K562 (cell line): ENCODE results near the gene WDR76. TPM values are rescaled to one million over a fixed set of nuclear protein-coding genes. Genes with fewer than 3 reads are reported as not detected.

Experiments used
- ARID1B ChIP-seq: fragments of 450-650 bp; IDR thresholded peaks from 2 replicates; pipeline ENCODE4 v1.6.1; 2016; ENCODE audit warnings: antibody characterized with exemption, mild to moderate bottlenecking, inconsistent platforms
- MBD2 ChIP-seq: sonication (generic); IDR thresholded peaks from 2 replicates; pipeline ENCODE4 v1.6.1; 2016; ENCODE audit warnings: low read depth, borderline replicate concordance
- RB1 ChIP-seq: fragments of 450-650 bp; IDR thresholded peaks from 2 replicates; pipeline ENCODE4 v1.6.1; 2017; ENCODE audit warnings: low read depth, mild to moderate bottlenecking
- TAF7 ChIP-seq: fragments of 450-650 bp; IDR thresholded peaks from 2 replicates; pipeline ENCODE4 v1.6.1; 2016; ENCODE audit warnings: missing genetic modification characterization, missing compliant biosample characterization
- ZNF384 ChIP-seq: IDR thresholded peaks from 2 replicates; pipeline ENCODE4 v1.6.1; 2012; ENCODE audit warnings: low read depth, low read length, improper control_type of control experiment
- ZNF507 ChIP-seq: conservative IDR thresholded peaks from 2 replicates; pipeline ENCODE4 v1.6.1; 2017; ENCODE audit warnings: missing genetic modification characterization, missing compliant biosample characterization
- polyA plus RNA-seq, 8 experiments: library from polyadenylated mRNA; depleted of rRNA in 4 of 8; stranded (reverse) in 5 of 8; unstranded in 3 of 8; fragments of >200 nt; fragmentation: Nextera tagmentation in 2 of 8; fragmentation: Illumina TruSeq in 1 of 8; extraction: Ambion mirVana in 2 of 8; extraction: Trizol in 1 of 8; gene quantifications; 2 replicates each; pipeline versions ENCODE4 v1.2.1 to v1.2.3, GENCODE V29; 2011 to 2014; ENCODE audit warnings: inconsistent platforms in 1 of 8, missing spikeins in 1 of 8
- total RNA-seq, 7 experiments: library from RNA; depleted of rRNA in 6 of 7; stranded (reverse); fragments of >200 nt in 6 of 7; fragmentation: Illumina TruSeq in 2 of 7; extraction: Trizol in 2 of 7; gene quantifications; 2 replicates each; pipeline versions ENCODE4 v1.2.1 to v1.2.3, GENCODE V29; 2011 to 2021; ENCODE audit warnings: low replicate concordance in 1 of 7
- TF ChIP-seq, protein P1 (sequence below): sonication (generic); formaldehyde crosslinking; IDR thresholded peaks from 2 replicates; pipeline ENCODE4 v1.8.0; 2022; ENCODE audit warnings: mild to moderate bottlenecking, missing genetic modification reagents
- TF ChIP-seq, protein P2 (sequence below): fragments of 450-650 bp; IDR thresholded peaks from 2 replicates; pipeline ENCODE4 v1.6.1; 2016; ENCODE audit warnings: mild to moderate bottlenecking, moderate library complexity

WDR76 gene
- total and polyA plus RNA-seq, 9 of the 15 experiments (the other 6 are each of a cell fraction or from before 2014, with no cell fraction given): 9.8 to 69.5 (median 44.4) TPM

DNA sequence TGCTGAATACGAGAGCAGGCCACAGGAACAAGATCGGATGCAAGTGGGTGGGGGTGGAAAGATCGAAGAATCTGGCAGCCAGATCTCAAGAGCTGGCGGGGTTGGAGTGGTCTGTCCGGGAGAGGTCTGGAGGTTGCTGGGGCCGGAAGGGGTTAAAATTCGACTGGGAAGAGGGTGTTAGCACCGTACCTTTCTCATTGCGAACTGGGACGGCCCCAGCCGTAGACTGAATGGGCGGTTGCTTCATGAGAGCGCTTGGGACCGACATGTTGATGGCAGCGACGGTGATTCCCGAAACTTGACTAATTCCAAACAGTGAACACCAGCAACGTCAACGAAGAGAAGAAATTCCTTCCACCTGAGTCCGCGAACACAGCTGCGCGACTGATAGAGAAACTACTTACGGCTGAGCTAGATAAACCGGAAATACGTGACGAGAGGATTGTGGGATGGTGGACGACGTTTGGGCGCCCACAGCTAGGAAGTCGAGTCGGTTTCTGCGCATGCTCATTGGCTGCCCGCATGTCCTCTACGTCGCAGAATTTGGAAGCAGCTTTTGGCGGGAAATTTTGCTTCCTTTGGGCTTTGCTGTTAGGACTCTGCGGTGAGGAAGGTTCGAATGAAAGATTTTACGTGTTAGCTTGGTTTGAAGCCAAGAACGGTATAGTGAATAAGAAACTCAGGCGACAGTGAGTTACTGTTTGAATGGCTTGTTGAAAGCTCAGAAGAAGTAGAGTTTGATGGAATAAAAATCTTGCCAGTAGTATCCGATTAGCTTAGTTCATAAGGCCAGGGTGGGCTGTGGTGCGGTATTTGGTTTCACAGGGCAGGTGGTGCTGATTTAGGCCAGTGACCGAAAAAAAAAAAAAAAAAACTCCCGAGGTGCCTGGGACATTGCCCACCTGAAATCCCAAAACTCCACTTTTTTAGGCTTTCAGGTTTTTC, 2.2 kb upstream of the WDR76 start, which contains the start of gene MFAP1 (continued):
- TF ChIP-seq, protein P1, sequence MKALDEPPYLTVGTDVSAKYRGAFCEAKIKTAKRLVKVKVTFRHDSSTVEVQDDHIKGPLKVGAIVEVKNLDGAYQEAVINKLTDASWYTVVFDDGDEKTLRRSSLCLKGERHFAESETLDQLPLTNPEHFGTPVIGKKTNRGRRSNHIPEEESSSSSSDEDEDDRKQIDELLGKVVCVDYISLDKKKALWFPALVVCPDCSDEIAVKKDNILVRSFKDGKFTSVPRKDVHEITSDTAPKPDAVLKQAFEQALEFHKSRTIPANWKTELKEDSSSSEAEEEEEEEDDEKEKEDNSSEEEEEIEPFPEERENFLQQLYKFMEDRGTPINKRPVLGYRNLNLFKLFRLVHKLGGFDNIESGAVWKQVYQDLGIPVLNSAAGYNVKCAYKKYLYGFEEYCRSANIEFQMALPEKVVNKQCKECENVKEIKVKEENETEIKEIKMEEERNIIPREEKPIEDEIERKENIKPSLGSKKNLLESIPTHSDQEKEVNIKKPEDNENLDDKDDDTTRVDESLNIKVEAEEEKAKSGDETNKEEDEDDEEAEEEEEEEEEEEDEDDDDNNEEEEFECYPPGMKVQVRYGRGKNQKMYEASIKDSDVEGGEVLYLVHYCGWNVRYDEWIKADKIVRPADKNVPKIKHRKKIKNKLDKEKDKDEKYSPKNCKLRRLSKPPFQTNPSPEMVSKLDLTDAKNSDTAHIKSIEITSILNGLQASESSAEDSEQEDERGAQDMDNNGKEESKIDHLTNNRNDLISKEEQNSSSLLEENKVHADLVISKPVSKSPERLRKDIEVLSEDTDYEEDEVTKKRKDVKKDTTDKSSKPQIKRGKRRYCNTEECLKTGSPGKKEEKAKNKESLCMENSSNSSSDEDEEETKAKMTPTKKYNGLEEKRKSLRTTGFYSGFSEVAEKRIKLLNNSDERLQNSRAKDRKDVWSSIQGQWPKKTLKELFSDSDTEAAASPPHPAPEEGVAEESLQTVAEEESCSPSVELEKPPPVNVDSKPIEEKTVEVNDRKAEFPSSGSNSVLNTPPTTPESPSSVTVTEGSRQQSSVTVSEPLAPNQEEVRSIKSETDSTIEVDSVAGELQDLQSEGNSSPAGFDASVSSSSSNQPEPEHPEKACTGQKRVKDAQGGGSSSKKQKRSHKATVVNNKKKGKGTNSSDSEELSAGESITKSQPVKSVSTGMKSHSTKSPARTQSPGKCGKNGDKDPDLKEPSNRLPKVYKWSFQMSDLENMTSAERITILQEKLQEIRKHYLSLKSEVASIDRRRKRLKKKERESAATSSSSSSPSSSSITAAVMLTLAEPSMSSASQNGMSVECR (CRISPR knock-in tag): peak; percentile 74; the same call in 1 of the 2 replicates
- TF ChIP-seq TAF7 (tag) (0 out of 2 replicates have a peak, but pooled peaks have one; percentile 34), MBD2 (peak; percentile 73), ZNF507 (no peak), ARID1B (peak; percentile 34; the same call in 1 of the 2 replicates), ZNF384 (peak; percentile 63; the same call in 1 of the 2 replicates), RB1 (peak; percentile 92)
- TF ChIP-seq, protein P2, sequence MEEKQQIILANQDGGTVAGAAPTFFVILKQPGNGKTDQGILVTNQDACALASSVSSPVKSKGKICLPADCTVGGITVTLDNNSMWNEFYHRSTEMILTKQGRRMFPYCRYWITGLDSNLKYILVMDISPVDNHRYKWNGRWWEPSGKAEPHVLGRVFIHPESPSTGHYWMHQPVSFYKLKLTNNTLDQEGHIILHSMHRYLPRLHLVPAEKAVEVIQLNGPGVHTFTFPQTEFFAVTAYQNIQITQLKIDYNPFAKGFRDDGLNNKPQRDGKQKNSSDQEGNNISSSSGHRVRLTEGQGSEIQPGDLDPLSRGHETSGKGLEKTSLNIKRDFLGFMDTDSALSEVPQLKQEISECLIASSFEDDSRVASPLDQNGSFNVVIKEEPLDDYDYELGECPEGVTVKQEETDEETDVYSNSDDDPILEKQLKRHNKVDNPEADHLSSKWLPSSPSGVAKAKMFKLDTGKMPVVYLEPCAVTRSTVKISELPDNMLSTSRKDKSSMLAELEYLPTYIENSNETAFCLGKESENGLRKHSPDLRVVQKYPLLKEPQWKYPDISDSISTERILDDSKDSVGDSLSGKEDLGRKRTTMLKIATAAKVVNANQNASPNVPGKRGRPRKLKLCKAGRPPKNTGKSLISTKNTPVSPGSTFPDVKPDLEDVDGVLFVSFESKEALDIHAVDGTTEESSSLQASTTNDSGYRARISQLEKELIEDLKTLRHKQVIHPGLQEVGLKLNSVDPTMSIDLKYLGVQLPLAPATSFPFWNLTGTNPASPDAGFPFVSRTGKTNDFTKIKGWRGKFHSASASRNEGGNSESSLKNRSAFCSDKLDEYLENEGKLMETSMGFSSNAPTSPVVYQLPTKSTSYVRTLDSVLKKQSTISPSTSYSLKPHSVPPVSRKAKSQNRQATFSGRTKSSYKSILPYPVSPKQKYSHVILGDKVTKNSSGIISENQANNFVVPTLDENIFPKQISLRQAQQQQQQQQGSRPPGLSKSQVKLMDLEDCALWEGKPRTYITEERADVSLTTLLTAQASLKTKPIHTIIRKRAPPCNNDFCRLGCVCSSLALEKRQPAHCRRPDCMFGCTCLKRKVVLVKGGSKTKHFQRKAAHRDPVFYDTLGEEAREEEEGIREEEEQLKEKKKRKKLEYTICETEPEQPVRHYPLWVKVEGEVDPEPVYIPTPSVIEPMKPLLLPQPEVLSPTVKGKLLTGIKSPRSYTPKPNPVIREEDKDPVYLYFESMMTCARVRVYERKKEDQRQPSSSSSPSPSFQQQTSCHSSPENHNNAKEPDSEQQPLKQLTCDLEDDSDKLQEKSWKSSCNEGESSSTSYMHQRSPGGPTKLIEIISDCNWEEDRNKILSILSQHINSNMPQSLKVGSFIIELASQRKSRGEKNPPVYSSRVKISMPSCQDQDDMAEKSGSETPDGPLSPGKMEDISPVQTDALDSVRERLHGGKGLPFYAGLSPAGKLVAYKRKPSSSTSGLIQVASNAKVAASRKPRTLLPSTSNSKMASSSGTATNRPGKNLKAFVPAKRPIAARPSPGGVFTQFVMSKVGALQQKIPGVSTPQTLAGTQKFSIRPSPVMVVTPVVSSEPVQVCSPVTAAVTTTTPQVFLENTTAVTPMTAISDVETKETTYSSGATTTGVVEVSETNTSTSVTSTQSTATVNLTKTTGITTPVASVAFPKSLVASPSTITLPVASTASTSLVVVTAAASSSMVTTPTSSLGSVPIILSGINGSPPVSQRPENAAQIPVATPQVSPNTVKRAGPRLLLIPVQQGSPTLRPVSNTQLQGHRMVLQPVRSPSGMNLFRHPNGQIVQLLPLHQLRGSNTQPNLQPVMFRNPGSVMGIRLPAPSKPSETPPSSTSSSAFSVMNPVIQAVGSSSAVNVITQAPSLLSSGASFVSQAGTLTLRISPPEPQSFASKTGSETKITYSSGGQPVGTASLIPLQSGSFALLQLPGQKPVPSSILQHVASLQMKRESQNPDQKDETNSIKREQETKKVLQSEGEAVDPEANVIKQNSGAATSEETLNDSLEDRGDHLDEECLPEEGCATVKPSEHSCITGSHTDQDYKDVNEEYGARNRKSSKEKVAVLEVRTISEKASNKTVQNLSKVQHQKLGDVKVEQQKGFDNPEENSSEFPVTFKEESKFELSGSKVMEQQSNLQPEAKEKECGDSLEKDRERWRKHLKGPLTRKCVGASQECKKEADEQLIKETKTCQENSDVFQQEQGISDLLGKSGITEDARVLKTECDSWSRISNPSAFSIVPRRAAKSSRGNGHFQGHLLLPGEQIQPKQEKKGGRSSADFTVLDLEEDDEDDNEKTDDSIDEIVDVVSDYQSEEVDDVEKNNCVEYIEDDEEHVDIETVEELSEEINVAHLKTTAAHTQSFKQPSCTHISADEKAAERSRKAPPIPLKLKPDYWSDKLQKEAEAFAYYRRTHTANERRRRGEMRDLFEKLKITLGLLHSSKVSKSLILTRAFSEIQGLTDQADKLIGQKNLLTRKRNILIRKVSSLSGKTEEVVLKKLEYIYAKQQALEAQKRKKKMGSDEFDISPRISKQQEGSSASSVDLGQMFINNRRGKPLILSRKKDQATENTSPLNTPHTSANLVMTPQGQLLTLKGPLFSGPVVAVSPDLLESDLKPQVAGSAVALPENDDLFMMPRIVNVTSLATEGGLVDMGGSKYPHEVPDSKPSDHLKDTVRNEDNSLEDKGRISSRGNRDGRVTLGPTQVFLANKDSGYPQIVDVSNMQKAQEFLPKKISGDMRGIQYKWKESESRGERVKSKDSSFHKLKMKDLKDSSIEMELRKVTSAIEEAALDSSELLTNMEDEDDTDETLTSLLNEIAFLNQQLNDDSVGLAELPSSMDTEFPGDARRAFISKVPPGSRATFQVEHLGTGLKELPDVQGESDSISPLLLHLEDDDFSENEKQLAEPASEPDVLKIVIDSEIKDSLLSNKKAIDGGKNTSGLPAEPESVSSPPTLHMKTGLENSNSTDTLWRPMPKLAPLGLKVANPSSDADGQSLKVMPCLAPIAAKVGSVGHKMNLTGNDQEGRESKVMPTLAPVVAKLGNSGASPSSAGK: peak; percentile 99
